Activated T-helper 1 cell treated with anti-CD3 and anti-CD28 coated beads, Interleukin-2, amount 50 U/mL, for 16 hours (primary cell): Measurements from ENCODE around the gene GDE1.
A peak's percentile ranks its signal among the peaks of the same experiment; 100 is the strongest.
"Not testable (repeated sequence)": the region's sequence is repeated elsewhere in the genome, so short reads cannot be mapped to it uniquely, and the experiment has no call there.

Experiments used
- DNase-seq, 2 donors: peaks; one replicate each; pipeline ENCODE4 v3.0.0-alpha.2; 2020; ENCODE audit warnings: low read depth in 1 of 2, low spot score in 1 of 2

Gene GDE1, protein sequence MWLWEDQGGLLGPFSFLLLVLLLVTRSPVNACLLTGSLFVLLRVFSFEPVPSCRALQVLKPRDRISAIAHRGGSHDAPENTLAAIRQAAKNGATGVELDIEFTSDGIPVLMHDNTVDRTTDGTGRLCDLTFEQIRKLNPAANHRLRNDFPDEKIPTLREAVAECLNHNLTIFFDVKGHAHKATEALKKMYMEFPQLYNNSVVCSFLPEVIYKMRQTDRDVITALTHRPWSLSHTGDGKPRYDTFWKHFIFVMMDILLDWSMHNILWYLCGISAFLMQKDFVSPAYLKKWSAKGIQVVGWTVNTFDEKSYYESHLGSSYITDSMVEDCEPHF

DNA sequence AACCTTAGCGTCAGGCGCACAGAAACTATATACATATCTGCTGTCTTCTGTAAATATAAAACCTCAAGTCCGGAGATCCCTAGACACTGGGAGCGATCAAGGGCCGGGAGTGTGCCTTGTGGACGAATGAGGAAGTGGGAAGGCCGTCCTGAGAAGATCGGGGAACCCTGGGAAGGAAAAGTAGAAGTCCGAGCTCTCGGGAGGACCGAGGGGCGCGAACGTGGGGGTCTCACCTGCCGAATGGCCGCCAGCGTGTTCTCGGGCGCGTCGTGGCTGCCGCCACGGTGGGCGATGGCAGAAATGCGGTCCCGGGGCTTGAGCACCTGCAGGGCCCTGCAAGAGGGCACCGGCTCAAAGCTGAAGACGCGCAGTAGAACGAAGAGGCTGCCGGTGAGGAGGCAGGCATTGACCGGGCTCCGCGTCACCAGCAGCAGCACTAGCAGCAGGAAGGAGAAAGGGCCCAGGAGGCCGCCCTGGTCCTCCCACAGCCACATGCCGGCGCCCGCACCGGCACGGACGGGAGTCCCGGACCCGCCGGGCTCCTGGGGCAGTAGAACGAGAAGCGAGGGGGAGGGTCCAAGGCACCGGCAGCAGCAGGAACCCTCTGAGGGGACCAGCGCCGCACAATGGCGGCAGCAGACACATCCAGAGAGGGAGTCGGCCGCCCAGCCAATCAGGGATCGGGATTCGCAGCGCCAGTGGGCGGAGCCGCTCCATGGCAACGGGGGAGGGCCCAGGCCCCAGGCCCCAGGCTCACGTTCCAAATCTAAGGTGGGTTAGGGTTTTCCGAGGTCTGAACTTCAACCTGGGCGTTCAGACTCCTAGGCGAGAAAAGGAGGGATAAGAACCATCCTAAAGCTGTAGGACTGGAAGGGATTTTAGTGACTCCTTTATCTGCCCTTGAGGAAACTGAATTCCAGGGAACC is at the start of gene GDE1:
GDE1 (minus strand) TSS at position 628 of the 926 bp plus-strand sequence; CDS start at position 494, 134 bp downstream.
- peak; percentile 88 to 91 for DNase-seq

DNA sequence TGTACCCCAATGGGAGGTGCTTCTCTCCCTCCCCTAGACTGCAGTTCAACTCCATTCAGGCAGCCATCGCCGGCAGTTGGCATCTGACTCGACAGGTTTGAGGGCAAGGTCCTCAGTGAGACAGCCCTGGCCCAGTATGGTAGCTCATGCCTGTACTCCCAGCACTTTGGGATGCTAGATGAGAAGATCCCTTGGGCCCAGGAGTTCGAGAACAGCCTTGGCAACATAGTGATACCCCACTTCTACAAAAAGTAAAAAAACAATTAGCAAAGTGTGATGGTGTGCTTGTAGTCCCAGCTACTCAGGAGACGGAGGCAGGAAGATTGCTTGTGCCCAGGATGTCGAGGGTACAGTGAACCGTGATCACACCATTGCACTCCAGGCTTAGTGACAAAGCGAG is 45.7 kb upstream of the GDE1 start:
- DNase-seq = no peak

- no peak for DNase-seq
Observed at GRCh38 chr16:19566362-19566761, 44.5 kb upstream of the GDE1 start.

DNA sequence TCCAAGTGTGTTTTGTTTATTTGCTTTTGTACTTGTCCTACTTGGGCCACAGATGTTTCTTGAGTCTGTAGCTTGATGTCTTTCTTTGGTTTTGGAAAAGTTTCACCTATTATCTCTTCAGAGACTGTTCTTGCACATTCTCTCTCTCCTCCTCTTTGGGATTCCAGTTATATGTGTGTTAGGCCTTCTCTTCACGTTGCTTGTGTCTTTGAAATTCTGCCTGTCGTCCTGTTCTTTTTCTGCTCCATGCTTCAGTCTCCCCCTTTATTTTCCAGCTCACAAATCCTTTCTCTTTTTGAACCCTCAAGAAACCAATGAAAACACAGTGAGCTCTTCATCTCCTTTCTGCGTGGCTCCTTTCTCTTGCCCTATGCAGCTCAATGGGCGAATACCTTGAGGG is 41.5 kb upstream of the GDE1 start:
- DNase-seq = no peak

GRCh38 chr16:19560078-19560477 is 38.2 kb upstream of the GDE1 start:
- DNase-seq = no peak

DNA sequence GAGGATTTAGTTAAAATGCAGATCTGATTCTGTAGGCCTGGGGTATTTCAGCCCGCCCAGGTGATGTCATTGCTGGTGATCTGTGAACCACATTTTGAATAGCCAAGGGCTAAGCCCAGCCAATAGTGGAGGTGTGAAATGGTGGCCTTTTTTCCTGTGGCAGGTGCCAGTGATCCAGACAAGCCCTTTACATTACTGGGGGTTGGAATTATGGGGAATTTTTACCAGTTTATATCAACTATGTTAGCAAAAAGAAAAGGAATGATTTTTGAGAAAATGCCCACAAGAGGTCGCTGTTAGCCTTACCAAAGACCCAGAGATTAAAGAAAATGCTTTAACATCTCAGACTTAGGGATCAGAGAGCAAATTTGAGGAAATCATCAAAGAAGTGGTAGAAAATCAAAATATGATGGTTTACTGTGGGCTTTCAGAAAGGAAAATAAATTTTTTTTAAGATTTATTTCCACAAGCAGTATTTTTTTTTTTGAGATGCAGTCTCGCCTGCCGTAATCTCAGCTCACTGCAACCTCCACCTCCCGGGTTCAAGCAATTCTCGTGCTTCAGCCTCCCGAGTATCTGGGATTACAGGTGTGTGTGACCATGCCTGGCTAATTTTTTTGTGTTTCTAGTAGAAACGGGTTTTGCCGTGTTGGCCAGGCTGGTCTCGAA is 37.5 kb upstream of the GDE1 start:
- DNase-seq = no peak

- no peak for DNase-seq
Observed at GRCh38 chr16:19555938-19556771, 34.3 kb upstream of the GDE1 start.

GRCh38 chr16:19555186-19555937 is 33.5 kb upstream of the GDE1 start, which contains the start of gene VPS35L:
Gene VPS35L (plus strand): TSS chr16:19555703. CDS start chr16:19555730, 27 bp downstream.
- peak; percentile 90 to 93 for DNase-seq

GRCh38 chr16:19549673-19550072 is 27.8 kb upstream of the GDE1 start:
- DNase-seq = no peak

DNA sequence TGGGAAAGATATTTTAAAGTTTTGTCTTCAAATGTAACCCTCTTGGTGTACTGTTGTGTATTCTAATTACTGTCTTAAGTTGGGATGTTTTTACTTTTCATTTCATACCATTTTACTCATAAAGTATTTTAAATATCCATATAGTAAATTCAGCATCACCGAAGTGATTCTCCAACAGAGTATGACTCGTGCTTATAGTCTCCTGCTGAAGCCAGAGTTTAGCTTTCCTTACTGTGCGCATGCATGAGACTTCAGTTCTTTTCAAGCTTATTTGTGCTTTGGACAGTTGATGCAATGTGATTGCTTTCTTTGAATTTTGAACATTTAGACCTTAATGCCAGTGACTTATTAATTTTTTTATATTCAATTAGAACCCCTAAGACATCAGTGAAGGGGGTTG is 26.2 kb upstream of the GDE1 start:
- no peak for DNase-seq

GRCh38 chr16:19543278-19543996 is 21.5 kb upstream of the GDE1 start:
- not testable (repeated sequence) for DNase-seq

DNA sequence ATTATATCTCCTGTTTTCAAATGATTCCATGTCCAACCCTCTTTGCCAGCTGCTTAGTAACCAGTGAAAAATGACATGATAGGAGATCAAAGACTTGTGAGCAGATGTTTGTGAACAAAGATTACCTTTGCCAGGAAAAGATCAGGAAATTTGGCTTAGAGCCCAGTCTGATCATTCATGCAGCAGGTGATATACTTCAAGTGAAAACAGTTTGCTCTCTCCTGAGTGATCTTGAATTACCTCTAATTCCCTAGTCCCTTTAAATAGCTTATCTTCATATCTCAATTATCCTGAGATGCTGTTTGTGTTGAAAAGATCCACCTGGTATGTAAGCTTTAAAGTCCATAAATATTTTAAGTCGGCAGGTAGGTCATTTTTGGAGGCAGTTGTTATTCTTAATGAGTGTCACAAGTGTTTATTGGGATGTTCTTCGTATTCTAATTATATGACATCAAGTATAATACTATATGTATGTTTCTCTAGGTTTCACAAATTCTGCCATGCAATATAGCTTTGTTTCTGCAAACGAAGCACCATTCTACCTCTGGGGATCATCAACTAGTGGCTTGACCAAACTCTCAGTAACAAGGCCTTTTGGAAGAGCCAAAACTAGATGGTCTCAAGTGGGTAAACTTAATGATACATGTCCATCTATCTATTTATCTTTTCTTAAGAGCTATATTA is 20.4 kb upstream of the GDE1 start:
- no peak for DNase-seq

DNA sequence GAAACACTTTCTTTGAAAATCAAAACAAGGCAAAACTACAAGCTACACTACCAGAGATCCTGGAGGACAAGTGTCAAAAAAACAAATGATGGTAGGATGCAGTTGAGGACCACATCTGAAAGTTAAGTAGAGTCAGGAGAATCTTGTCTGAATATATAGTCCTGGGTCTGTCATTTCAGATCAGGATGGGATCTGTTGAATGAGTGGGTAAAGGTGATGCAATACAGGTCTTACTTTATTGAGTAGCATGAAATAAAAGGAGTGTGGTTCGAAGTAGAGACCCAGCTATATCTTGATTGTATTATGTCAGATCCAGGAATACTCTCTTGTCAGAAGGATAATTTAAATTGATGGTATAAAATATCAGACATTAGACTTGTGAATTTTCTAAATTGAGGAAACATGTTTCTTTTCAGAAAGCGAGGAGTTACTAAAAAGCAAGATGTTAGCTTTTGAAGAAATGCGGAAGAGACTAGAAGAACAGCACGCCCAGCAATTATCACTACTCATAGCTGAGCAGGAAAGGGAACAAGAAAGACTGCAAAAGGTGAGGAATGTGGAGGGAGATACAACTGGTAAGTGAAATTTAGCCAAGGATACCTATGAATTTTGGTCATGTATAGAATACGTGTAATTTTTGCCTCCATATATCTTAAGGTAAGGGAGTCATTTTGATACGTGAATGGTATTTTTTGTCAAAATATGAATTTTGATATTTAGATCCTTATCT is 18.5 kb upstream of the GDE1 start:
- no peak for DNase-seq

GRCh38 chr16:19532601-19533000 is 10.7 kb upstream of the GDE1 start:
- no peak for DNase-seq

- DNase-seq = no peak
Observed at GRCh38 chr16:19528666-19529065, 6.8 kb upstream of the GDE1 start.

DNA sequence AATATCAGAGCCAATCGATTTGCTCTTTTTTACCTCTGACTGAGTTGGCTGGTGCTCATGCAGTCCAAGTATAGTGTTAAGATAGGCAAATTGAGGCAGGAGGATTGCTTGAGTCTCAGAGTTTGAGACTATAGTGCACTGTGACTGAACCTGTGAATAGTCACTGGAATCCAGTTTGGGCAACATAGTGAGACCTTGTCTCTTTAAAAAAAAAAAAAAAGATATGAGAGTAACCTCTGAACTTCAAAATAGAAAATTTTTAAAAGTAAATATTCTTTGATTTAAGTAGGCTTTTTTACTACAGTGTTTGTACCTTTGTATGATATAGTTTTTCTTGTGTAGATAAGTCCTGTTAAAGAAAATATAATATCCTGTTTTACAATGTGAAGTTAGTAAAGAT is 5.3 kb upstream of the GDE1 start:
- no peak for DNase-seq

GRCh38 chr16:19525385-19525723 is 3.5 kb upstream of the GDE1 start:
- DNase-seq = no peak
